RWPE2 (cell line): ENCODE data around the gene ARFGEF2.

Source experiments
- ATAC-seq: fragments of 200-7000 bp; cut with Tn5 transposase; 3 replicates; pipeline ENCODE4 v1.9.1; 2021; ENCODE audit warnings: low read depth
- DNase-seq: peaks from one replicate; pipeline ENCODE4 v3.0.0-alpha.2; 2020; ENCODE audit warnings: low spot score
- H3K27ac ChIP-seq: fragments of 450-650 bp; 2 replicates; pipeline ENCODE4 v1.5.1; 2017; ENCODE audit warnings: mild to moderate bottlenecking; ENCODE audit not compliant: poor library complexity, severe bottlenecking
- H3K27me3 ChIP-seq: fragments of 250-450 bp; sonication (Bioruptor Pico); 2 replicates; pipeline ENCODE4 v1.5.1; 2021; ENCODE audit warnings: mild to moderate bottlenecking, moderate library complexity; ENCODE audit not compliant: insufficient read depth, poor library complexity, severe bottlenecking
- H3K36me3 ChIP-seq: fragments of 250-450 bp; sonication (Bioruptor Pico); 2 replicates; pipeline ENCODE4 v1.5.1; 2020; ENCODE audit warnings: low read depth, mild to moderate bottlenecking, moderate library complexity
- H3K4me1 ChIP-seq: fragments of 250-450 bp; sonication (Bioruptor Pico); 2 replicates; pipeline ENCODE4 v1.5.1; 2021; ENCODE audit warnings: mild to moderate bottlenecking, moderate library complexity; ENCODE audit not compliant: insufficient read depth, poor library complexity, severe bottlenecking
- H3K4me3 ChIP-seq: fragments of 250-450 bp; sonication (Bioruptor Pico); 2 replicates; pipeline ENCODE4 v1.5.1; 2021; ENCODE audit warnings: mild to moderate bottlenecking, moderate library complexity; ENCODE audit not compliant: severe bottlenecking
- H3K9me3 ChIP-seq: fragments of 250-450 bp; sonication (Bioruptor Pico); 2 replicates; pipeline ENCODE4 v1.5.1; 2021; ENCODE audit warnings: mild to moderate bottlenecking, moderate library complexity; ENCODE audit not compliant: severe bottlenecking
- TF ChIP-seq, protein P1 (sequence below): fragments of 450-650 bp; IDR thresholded peaks from one replicate; pipeline ENCODE4 v1.5.1; 2017; ENCODE audit warnings: mild to moderate bottlenecking, moderate library complexity; ENCODE audit not compliant: poor library complexity, severe bottlenecking

Gene ARFGEF2

DNA sequence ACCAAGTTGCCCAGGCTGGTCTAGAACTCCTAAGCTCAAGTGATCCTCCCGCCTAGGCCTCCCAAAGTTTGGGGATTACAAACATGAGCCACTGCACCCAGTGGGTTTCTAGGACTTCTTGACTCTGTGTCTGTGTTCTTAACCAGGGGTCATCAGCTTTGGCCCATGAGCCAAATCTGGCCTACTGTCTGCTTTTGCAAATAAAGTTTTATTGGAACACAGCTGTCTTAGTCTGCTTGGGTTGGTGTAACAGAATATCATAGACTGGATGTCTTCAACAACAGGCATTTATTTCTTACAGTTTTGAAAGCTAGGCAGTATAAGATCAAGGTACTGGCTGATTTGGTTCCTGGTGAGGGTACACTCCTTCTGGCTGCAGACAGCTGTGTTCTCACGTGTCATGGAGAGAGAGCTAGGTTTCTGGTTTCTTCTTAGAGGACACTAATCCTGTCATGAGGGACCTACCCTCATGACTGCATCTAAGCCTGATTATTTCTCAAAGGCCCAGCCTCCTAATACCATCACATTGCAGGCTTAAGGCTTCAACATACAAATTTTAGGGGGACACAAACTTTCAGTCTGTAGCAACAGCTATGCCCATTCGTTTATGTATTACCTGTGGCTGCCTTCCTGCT is 23.3 kb downstream of the ARFGEF2 start:
- Histone ChIP-seq H3K4me3 (no peak overlapping the region), H3K27me3 (no peaks in the 10 kb centered on the region), H3K9me3 (no peaks in the 10 kb centered on the region), H3K4me1 (peaks cover 11% of the 10 kb centered on the region), H3K27ac (no peak overlapping the region), H3K36me3 (peaks cover 80% of the 10 kb centered on the region)
- TF ChIP-seq, protein P1, sequence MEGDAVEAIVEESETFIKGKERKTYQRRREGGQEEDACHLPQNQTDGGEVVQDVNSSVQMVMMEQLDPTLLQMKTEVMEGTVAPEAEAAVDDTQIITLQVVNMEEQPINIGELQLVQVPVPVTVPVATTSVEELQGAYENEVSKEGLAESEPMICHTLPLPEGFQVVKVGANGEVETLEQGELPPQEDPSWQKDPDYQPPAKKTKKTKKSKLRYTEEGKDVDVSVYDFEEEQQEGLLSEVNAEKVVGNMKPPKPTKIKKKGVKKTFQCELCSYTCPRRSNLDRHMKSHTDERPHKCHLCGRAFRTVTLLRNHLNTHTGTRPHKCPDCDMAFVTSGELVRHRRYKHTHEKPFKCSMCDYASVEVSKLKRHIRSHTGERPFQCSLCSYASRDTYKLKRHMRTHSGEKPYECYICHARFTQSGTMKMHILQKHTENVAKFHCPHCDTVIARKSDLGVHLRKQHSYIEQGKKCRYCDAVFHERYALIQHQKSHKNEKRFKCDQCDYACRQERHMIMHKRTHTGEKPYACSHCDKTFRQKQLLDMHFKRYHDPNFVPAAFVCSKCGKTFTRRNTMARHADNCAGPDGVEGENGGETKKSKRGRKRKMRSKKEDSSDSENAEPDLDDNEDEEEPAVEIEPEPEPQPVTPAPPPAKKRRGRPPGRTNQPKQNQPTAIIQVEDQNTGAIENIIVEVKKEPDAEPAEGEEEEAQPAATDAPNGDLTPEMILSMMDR = no peak
- ATAC-seq (no peak), DNase-seq (no peak)

DNA sequence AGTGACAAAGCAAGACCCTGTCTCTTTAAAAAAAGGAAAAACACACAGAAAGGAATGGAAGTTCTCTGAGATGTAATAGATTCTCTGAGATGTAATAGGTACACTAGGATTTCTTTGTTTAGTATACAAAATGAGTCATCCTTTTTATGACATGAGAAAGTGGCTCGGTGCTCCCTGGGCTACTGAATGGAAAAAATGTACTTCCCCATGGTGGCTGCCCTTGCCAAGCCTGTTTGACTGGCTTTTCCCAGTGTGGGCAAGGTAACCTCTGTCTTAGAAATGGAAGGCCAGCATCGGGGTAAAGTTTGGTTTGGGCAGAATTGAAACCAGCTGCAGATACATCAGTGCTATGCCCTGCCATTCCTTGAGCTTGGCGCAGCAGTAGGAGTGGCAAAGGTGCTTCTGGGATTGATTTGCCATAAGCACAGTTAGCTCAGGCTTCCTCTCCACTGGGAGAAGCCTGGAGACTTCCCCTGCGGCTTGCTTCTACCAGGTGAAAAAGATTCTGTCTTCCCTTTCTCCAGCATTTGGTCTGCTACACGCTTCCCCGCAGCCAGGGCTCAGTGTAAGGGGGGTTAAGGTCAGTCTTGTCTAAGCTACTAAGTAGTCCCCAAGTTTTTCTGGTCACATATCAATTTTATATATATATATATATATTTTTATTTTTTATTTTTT is 24.5 kb downstream of the ARFGEF2 start:
- TF ChIP-seq, protein P1 = no peak
- DNase-seq (peak; percentile 85), ATAC-seq (peak; percentile 88)
- Histone ChIP-seq H3K9me3 (no peaks in the 10 kb centered on the region), H3K4me1 (peaks cover 11% of the 10 kb centered on the region), H3K4me3 (no peak overlapping the region), H3K36me3 (peaks cover 80% of the 10 kb centered on the region), H3K27me3 (no peaks in the 10 kb centered on the region), H3K27ac (no peak overlapping the region)

DNA sequence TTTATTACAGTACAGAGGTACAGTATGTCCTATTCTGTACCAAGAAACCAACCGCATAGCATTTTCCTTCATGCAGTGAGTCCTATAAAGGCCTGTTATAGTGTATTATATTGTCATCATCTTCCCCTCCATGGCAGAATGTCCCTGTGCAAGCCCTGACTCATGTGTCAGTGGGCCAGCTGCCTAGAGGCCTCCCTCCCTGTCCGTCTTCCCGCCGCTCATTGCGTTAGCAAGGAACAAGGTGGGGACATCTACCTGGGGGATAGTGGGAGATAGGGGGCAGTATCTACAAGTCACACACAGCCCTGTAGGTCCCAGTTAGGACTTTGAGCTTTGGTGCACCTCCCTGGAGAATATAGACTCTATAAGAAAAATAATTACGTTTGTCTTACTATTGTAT is 27.1 kb downstream of the ARFGEF2 start:
- Histone ChIP-seq H3K27me3 (no peaks in the 10 kb centered on the region), H3K4me1 (peaks cover 11% of the 10 kb centered on the region), H3K4me3 (no peak overlapping the region), H3K27ac (no peak overlapping the region), H3K9me3 (no peaks in the 10 kb centered on the region), H3K36me3 (peaks cover 81% of the 10 kb centered on the region)
- ATAC-seq (no peak), DNase-seq (peak; percentile 55)
- TF ChIP-seq, protein P1 = no peak

DNA sequence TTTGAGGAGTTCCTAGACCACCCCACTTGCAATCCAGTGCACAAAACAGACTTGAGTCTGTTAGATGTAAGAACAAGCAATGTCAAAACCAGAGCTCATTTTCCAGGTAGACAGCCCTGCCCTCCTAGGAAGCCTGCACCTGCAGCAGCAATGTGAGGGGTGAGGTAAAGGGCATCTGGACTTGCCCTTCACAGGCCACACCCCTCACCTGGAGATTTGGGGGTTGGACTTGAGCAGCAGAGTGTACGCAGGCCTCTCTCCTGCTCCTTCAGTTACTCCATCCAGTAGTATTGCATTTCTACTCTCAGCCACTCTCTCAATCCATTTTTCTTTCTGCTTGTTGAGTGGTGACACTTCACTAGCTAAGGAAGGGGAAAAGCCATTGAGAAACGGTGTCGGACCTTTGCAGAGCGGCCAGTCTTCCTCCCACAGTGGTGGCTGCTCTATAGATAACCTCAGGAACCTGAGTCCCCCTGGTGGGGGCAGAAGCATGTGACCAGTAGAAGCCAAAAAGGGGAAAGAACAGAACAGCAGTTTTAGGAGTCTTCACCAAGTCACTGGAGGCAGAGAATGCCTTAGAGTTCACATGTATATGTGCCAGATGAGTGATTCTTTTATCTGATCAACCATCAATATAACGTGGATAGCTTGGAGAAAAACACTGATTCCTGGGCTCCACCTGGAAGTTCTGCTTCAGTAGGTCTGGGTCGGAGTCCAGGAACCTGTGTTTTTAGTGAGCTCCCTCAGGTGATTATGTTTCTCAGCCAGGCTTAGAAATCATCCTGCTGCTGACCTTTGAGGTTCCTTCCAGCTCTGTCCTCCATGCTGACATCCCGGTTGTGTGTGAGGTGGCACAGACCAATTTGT is 28.0 kb downstream of the ARFGEF2 start:
- DNase-seq = peak; percentile 69

More for the DNA sequence above, 28.0 kb downstream of the ARFGEF2 start:
- Histone ChIP-seq H3K4me1 (peaks cover 11% of the 10 kb centered on the region), H3K27ac (no peak overlapping the region), H3K36me3 (peaks cover 83% of the 10 kb centered on the region), H3K4me3 (no peak overlapping the region), H3K27me3 (no peaks in the 10 kb centered on the region), H3K9me3 (no peaks in the 10 kb centered on the region)
- no peak for ATAC-seq
- TF ChIP-seq, protein P1 = no peak
